ENCODE results near the gene FAXC. TPM values are rescaled to one million over a fixed set of nuclear protein-coding genes. Genes with fewer than 3 reads are reported as not detected.

Gene FAXC
- total and polyA plus RNA-seq, 2 donors (not counting 3 experiments of a cell fraction or from before 2014, with no cell fraction given): 3.4 to 3.6 TPM

DNA sequence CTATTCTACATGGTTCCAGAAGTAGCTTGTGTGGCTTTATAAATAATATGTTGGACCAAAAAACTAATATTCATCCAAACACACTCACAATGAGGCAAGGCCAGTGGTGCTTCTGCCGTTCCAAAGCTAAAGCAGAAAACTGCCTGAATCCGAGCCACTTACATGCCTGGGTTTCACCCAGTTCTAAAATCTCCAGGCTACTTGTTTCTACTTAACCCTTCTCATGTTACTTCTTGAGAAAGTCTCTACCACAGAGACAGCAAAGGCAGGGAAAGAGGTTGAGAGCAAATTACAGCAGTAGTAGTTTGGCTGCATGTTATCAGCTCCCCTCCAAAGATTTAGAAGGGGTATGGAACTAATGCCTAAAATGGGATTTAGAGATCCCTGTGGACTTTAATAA lies 62.0 kb downstream of the FAXC start:
- Histone ChIP-seq H3K79me2 (ENCODE audit: control insufficient read depth, insufficient read depth, low read length) (no peaks in the 10 kb centered on the region), H4K20me1 (replicated peaks; ENCODE audit: control insufficient read depth, extremely low read depth, insufficient read depth, low read length) (no peaks in the 10 kb centered on the region), H3K4me3 (replicated peaks in 1 of 3; ENCODE audit: insufficient read depth in 1 of 3, low read depth in 1 of 3, low read length in 3 of 3) (no peak overlapping the region), H3K36me3 (ENCODE audit: control insufficient read depth in 2 of 2, extremely low read depth in 1 of 2, insufficient read depth in 2 of 2, low read length in 2 of 2) (no peaks in the 10 kb centered on the region), H3K4me1 (ENCODE audit: control insufficient read depth, extremely low read depth, insufficient read depth, low read length) (no peaks in the 10 kb centered on the region), H3K27ac (ENCODE audit: insufficient read depth, low read depth, low read length) (no peak overlapping the region), H3K9ac (replicated peaks; ENCODE audit: extremely low read depth, insufficient read depth, low read length) (no peak overlapping the region), H3K4me2 (ENCODE audit: insufficient read depth, low read length) (no peak overlapping the region), H3K27me3 (ENCODE audit: control insufficient read depth in 2 of 2, insufficient read depth in 2 of 2, low read length in 2 of 2) (peaks cover 2% of the 10 kb centered on the region in 2 experiments), H3K9me1 (replicated peaks; ENCODE audit: control insufficient read depth, extremely low read depth, insufficient read depth, low read length) (no peaks in the 10 kb centered on the region), H3K9me3 (replicated peaks; ENCODE audit: control insufficient read depth, insufficient read depth, low read length) (no peaks in the 10 kb centered on the region), H2AFZ (ENCODE audit: low read depth, low read length) (no peak overlapping the region)
- CTCF ChIA-PET: interaction anchor here (1.3 to 1.8 kb wide), 2 partner anchors 10 to 43 kb away, joined by 3 to 4 read pairs; no protein-coding TSS in a partner anchor
- TF ChIP-seq, protein P1, sequence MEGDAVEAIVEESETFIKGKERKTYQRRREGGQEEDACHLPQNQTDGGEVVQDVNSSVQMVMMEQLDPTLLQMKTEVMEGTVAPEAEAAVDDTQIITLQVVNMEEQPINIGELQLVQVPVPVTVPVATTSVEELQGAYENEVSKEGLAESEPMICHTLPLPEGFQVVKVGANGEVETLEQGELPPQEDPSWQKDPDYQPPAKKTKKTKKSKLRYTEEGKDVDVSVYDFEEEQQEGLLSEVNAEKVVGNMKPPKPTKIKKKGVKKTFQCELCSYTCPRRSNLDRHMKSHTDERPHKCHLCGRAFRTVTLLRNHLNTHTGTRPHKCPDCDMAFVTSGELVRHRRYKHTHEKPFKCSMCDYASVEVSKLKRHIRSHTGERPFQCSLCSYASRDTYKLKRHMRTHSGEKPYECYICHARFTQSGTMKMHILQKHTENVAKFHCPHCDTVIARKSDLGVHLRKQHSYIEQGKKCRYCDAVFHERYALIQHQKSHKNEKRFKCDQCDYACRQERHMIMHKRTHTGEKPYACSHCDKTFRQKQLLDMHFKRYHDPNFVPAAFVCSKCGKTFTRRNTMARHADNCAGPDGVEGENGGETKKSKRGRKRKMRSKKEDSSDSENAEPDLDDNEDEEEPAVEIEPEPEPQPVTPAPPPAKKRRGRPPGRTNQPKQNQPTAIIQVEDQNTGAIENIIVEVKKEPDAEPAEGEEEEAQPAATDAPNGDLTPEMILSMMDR (IDR thresholded peaks at IDR 0.05; ENCODE audit: extremely low read depth in 1 of 2, insufficient read depth in 1 of 2, low read depth in 1 of 2, low read length in 2 of 2): no peak
- TF ChIP-seq MYC (IDR thresholded peaks at IDR 0.05; ENCODE audit: low read depth, low read length) (no peak), EZH2 (IDR thresholded peaks at IDR 0.05; ENCODE audit: borderline replicate concordance, low read depth, low read length, severe bottlenecking) (no peak), JUN (IDR thresholded peaks at IDR 0.05; ENCODE audit: borderline replicate concordance, insufficient read depth, insufficient read length, low read depth) (no peak), POLR2A (IDR thresholded peaks at IDR 0.05; ENCODE audit: low read depth, low read length) (no peak), GATA2 (IDR thresholded peaks at IDR 0.05; ENCODE audit: insufficient read depth, insufficient read length, low read depth, low read length) (no peak), FOS (IDR thresholded peaks at IDR 0.05; ENCODE audit: borderline replicate concordance, insufficient read depth, low read length) (no peak), POLR2AphosphoS5 (IDR thresholded peaks at IDR 0.05; ENCODE audit: insufficient read depth, low read depth, low read length) (no peak)
- TF ChIP-seq, protein P2, sequence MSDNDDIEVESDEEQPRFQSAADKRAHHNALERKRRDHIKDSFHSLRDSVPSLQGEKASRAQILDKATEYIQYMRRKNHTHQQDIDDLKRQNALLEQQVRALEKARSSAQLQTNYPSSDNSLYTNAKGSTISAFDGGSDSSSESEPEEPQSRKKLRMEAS (IDR thresholded peaks at IDR 0.05; ENCODE audit: insufficient read depth, insufficient read length): no peak
- BruUV-seq (replicated peaks): no TSS peak
- DNase-seq (ENCODE audit: low read depth, low spot score): no peak
- dilution Hi-C loops (cut with MboI; ENCODE audit: extremely low pct_ligation_motif_present, low sequenced_read_pairs) (no loop called here), intact Hi-C loops (cut with micrococcal nuclease) (no loop called here)
- FAIRE-seq: no peak
- POLR2A ChIA-PET: no interaction called here

All from endothelial cell of umbilical vein (primary cell).